ENCODE measurements around the gene CAMK4. TPM values are rescaled to one million over a fixed set of nuclear protein-coding genes. Genes with fewer than 3 reads are reported as not detected.
A peak's percentile ranks its signal among the peaks of the same experiment; 100 is the strongest.

CAMK4 gene
- total RNA-seq, 4 donors from 2014 or later, result 3.5 to 38.8 (median 6.2) TPM

GRCh38 chr5:111225926-111226325, 1.7 kb downstream of the CAMK4 start:
- Histone ChIP-seq H3K27me3 (no peaks in the 10 kb centered on the region), H3K9me3 (no peaks in the 10 kb centered on the region), H3K27ac (peak overlapping the region in 3 of 4 donors; percentile 22 to 76 (median 24)), H3K4me1 (peaks cover 0 to 15% (median 5%) of the 10 kb centered on the region in 4 donors), H3K36me3 (no peaks in the 10 kb centered on the region), H3K4me3 (peak overlapping the region; percentile 7 to 65 (median 40))
- DNase-seq, result peak in 1 of 3 donors; percentile 20
- no peak for TF ChIP-seq POLR2A (IDR thresholded peaks at IDR 0.05)
- TF ChIP-seq CTCF (IDR thresholded peaks at IDR 0.05), result no peak

GRCh38 chr5:111226556-111226955, 2.4 kb downstream of the CAMK4 start:
- Histone ChIP-seq H3K27me3 (no peaks in the 10 kb centered on the region), H3K9me3 (no peaks in the 10 kb centered on the region), H3K4me1 (peaks cover 0 to 15% (median 5%) of the 10 kb centered on the region in 4 donors), H3K27ac (peak overlapping the region in 3 of 4 donors; percentile 24 to 76 (median 52)), H3K36me3 (no peaks in the 10 kb centered on the region), H3K4me3 (peak overlapping the region in 2 of 4 donors; percentile 7 to 57)
- no peak for DNase-seq
- TF ChIP-seq CTCF (IDR thresholded peaks at IDR 0.05) (no peak), POLR2A (IDR thresholded peaks at IDR 0.05) (no peak)

GRCh38 chr5:111227226-111227782, 3.1 kb downstream of the CAMK4 start:
- Histone ChIP-seq H3K4me1 (peaks cover 0 to 15% (median 5%) of the 10 kb centered on the region in 4 donors), H3K27ac (peak overlapping the region; percentile 24 to 76 (median 40)), H3K4me3 (peak overlapping the region in 1 of 4 donors; percentile 16), H3K27me3 (no peaks in the 10 kb centered on the region), H3K36me3 (no peaks in the 10 kb centered on the region), H3K9me3 (no peaks in the 10 kb centered on the region)
- TF ChIP-seq POLR2A (IDR thresholded peaks at IDR 0.05) (no peak), CTCF (IDR thresholded peaks at IDR 0.05) (no peak)
- DNase-seq, result no peak

- DNase-seq, result peak in 2 of 3 donors; percentile 64 to 73
- Histone ChIP-seq H3K27me3 (no peaks in the 10 kb centered on the region), H3K9me3 (no peaks in the 10 kb centered on the region), H3K4me3 (no peak overlapping the region), H3K36me3 (no peaks in the 10 kb centered on the region), H3K27ac (peak overlapping the region; percentile 24 to 76 (median 40)), H3K4me1 (peaks cover 0 to 15% (median 5%) of the 10 kb centered on the region in 4 donors)
- TF ChIP-seq CTCF (IDR thresholded peaks at IDR 0.05) (no peak), POLR2A (IDR thresholded peaks at IDR 0.05) (no peak)
Observed at GRCh38 chr5:111227801-111228200, 3.6 kb downstream of the CAMK4 start.

- peaks cover 0 to 11% (median 5%) of the 10 kb centered on the region in 4 donors for H3K4me1 ChIP-seq
- no peaks in the 10 kb centered on the region for H3K36me3 ChIP-seq
- peak overlapping the region; percentile 48 to 70 (median 67) for H3K27ac ChIP-seq
- TF ChIP-seq POLR2A (IDR thresholded peaks at IDR 0.05), result no peak
- TF ChIP-seq CTCF (IDR thresholded peaks at IDR 0.05), result no peak
- peak overlapping the region in 1 of 4 donors; percentile 2 for H3K4me3 ChIP-seq
- DNase-seq, result no peak
- no peaks in the 10 kb centered on the region for H3K27me3 ChIP-seq
- H3K9me3 ChIP-seq, result no peaks in the 10 kb centered on the region
Observed at GRCh38 chr5:111228520-111229220, 4.5 kb downstream of the CAMK4 start.
